HepG2 (cell line): ENCODE measurements around the gene CDH22. TPM values are rescaled to one million over a fixed set of nuclear protein-coding genes. Genes with fewer than 3 reads are reported as not detected.

Experiments
- ATAC-seq: fragments of 200-7000 bp; cut with Tn5 transposase; 3 replicates; pipeline ENCODE4 v1.9.1; 2020; ENCODE audit warnings: mild to moderate bottlenecking, moderate library complexity
- BruUV-seq: library from RNA; stranded (reverse); fragments of 400-500 nt; replicated peaks from 2 replicates; lab custom pipeline; 2021; lab: Mats Ljungman, UMichigan
- CTCF ChIA-PET: fragments of 300-600 bp; formaldehyde crosslinking; extraction: SDS; loops from one replicate; lab custom pipeline; 2021; ENCODE audit warnings: low total read pairs, inconsistent platforms, low intra/inter-chr PET ratio; lab: Yijun Ruan, JAX
- POLR2A ChIA-PET: fragments of 350-600 bp; sonication (Branson Sonifier 250); formaldehyde crosslinking; loops from one replicate; lab custom pipeline; 2020; ENCODE audit warnings: antibody characterized with exemption, inconsistent platforms; lab: Yijun Ruan, JAX
- DNase-seq: peaks from one replicate; pipeline ENCODE4 v3.0.0-alpha.2; 2015; ENCODE audit warnings: low spot score
- FAIRE-seq: peaks from 3 replicates; lab custom pipeline; 2011; peaks lifted over from hg19 to GRCh38; lab: Jason Lieb, UNC
- H2AFZ ChIP-seq: one replicate; pipeline ENCODE4 v1.6.1; 2011; ENCODE audit warnings: low read length, inconsistent platforms
- H3K27ac ChIP-seq: fragments of 300-600 bp; 3 replicates; pipeline ENCODE4 v1.8.0; 2011; ENCODE audit warnings: mixed run types, mild to moderate bottlenecking, mixed read lengths, low read length, inconsistent platforms; ENCODE audit not compliant: insufficient read depth; ENCODE audit errors: extremely low read length
- H3K27me3 ChIP-seq, 2 experiments: fragments of 200-600 bp in 1 of 2; 2 replicates in 1 of 2; 3 replicates in 1 of 2; pipeline versions ENCODE4 v1.6.0 to v1.8.0; 2011; ENCODE audit warnings: low read length in 2 of 2, mild to moderate bottlenecking in 2 of 2, moderate library complexity in 2 of 2, inconsistent platforms in 1 of 2; ENCODE audit not compliant: insufficient read depth in 2 of 2, control insufficient read depth in 1 of 2
- H3K36me3 ChIP-seq, 2 experiments: fragments of 200-600 bp in 1 of 2; replicated peaks in 1 of 2; 2 replicates in 1 of 2; 3 replicates in 1 of 2; pipeline versions ENCODE4 v1.5.1 to v1.8.0; 2011; ENCODE audit warnings: low read length in 2 of 2, inconsistent platforms in 1 of 2; ENCODE audit not compliant: insufficient read depth in 2 of 2, control insufficient read depth in 1 of 2
- H3K4me1 ChIP-seq: 2 replicates; pipeline ENCODE4 v1.5.1; 2012; ENCODE audit warnings: low read length, inconsistent platforms; ENCODE audit not compliant: insufficient read depth
- H3K4me2 ChIP-seq: 2 replicates; pipeline ENCODE4 v1.6.0; 2011; ENCODE audit warnings: low read depth, low read length, inconsistent platforms
- H3K4me3 ChIP-seq, 3 experiments: fragments of 200-600 bp in 1 of 3; sonication (generic), shearing (Covaris generic) in 1 of 3; replicated peaks in 1 of 3; 2 replicates each; pipeline ENCODE4 v1.5.1; 2011 to 2016; ENCODE audit warnings: low read length in 3 of 3, inconsistent platforms in 2 of 3, low read depth in 2 of 3, mild to moderate bottlenecking in 2 of 3, control low read depth in 1 of 3, mixed read lengths in 1 of 3; ENCODE audit not compliant: insufficient read depth in 1 of 3
- H3K79me2 ChIP-seq: one replicate; pipeline ENCODE4 v1.6.1; 2011; ENCODE audit warnings: low read length, inconsistent platforms; ENCODE audit not compliant: insufficient read depth
- H3K9ac ChIP-seq: 2 replicates; pipeline ENCODE4 v1.6.0; 2011; ENCODE audit warnings: mild to moderate bottlenecking, low read depth, low read length, inconsistent platforms; ENCODE audit not compliant: insufficient read depth
- H3K9me3 ChIP-seq: 2 replicates; pipeline ENCODE4 v1.5.1; 2012; ENCODE audit warnings: mild to moderate bottlenecking, low read length
- H4K20me1 ChIP-seq: 2 replicates; pipeline ENCODE4 v1.6.0; 2011; ENCODE audit warnings: inconsistent platforms, mild to moderate bottlenecking, low read length, moderate library complexity; ENCODE audit not compliant: insufficient read depth
- E2F1 ChIP-seq: sonication (generic); formaldehyde crosslinking; IDR thresholded peaks from 2 replicates; pipeline ENCODE4 v1.5.0; 2020; ENCODE audit warnings: missing genetic modification reagents
- FIP1L1 ChIP-seq: fragments of 200-400 bp; formaldehyde crosslinking; IDR thresholded peaks from 2 replicates; pipeline ENCODE4 v1.6.1; 2018; ENCODE audit warnings: low read depth, mild to moderate bottlenecking, low read length, moderate library complexity, borderline replicate concordance; ENCODE audit not compliant: insufficient read depth
- LRRFIP1 ChIP-seq: sonication (generic); formaldehyde crosslinking; conservative IDR thresholded peaks from 2 replicates; pipeline ENCODE4 v1.4.0; 2020; ENCODE audit warnings: missing genetic modification reagents
- MXD1 ChIP-seq: sonication (generic); formaldehyde crosslinking; IDR thresholded peaks from 2 replicates; pipeline ENCODE4 v1.4.0; 2020; ENCODE audit warnings: mild to moderate bottlenecking, missing genetic modification reagents
- POLR2G ChIP-seq: fragments of 200-400 bp; formaldehyde crosslinking; IDR thresholded peaks from 2 replicates; pipeline ENCODE4 v1.6.1; 2018; ENCODE audit warnings: mild to moderate bottlenecking, low read depth, low read length, moderate library complexity
- SMAD3 ChIP-seq: sonication (generic); formaldehyde crosslinking; IDR thresholded peaks from 2 replicates; pipeline ENCODE4 v1.4.0; 2020; ENCODE audit warnings: missing genetic modification reagents
- SMARCC2 ChIP-seq: fragments of 450-650 bp; IDR thresholded peaks from 2 replicates; pipeline ENCODE4 v1.6.1; 2017; ENCODE audit warnings: antibody characterized with exemption, mild to moderate bottlenecking
- TAF15 ChIP-seq: fragments of 200-400 bp; formaldehyde crosslinking; IDR thresholded peaks from one replicate; pipeline ENCODE4 v1.6.1; 2018; ENCODE audit warnings: mild to moderate bottlenecking, low read depth, low read length; ENCODE audit not compliant: poor library complexity, severe bottlenecking
- ZFP41 ChIP-seq: sonication (generic); formaldehyde crosslinking; IDR thresholded peaks from 2 replicates; pipeline ENCODE4 v1.4.0; 2020; ENCODE audit warnings: mild to moderate bottlenecking, missing genetic modification reagents, borderline replicate concordance
- ZMYM3 ChIP-seq: sonication (generic); formaldehyde crosslinking; IDR thresholded peaks from 2 replicates; pipeline ENCODE4 v1.5.1; 2020; ENCODE audit warnings: mild to moderate bottlenecking, missing genetic modification reagents
- ZNF768 ChIP-seq: sonication (generic); formaldehyde crosslinking; IDR thresholded peaks from 2 replicates; pipeline ENCODE4 v1.4.0; 2020; ENCODE audit warnings: missing genetic modification reagents
- ZNF770 ChIP-seq: sonication (generic); formaldehyde crosslinking; IDR thresholded peaks from 2 replicates; pipeline ENCODE4 v1.5.0; 2020; ENCODE audit warnings: mild to moderate bottlenecking, missing genetic modification reagents
- WGBS: methylation state at CpG from one replicate; pipeline ENCODE4 v1.1.6; 2017; ENCODE audit warnings: low lambda C conversion rate; 5-methylcytosine and 5-hydroxymethylcytosine counted together
- in situ Hi-C: cut with HindIII; loops from 2 replicates; pipeline ENCODE4 v1.10.0; 2017; ENCODE audit warnings: low pct_unique_long_range_greater_than_20kb; ENCODE audit not compliant: extremely low pct_ligation_motif_present
- intact Hi-C: fragments of 100-400 bp; cut with micrococcal nuclease; formaldehyde crosslinking; loops from one replicate; pipeline ENCODE4 v1.10.0; 2022; ENCODE audit not compliant: unreplicated experiment
- polyA plus RNA-seq, 8 experiments: library from polyadenylated mRNA; depleted of rRNA in 3 of 8; stranded (reverse) in 7 of 8; unstranded in 1 of 8; fragments of >200 nt; fragmentation: Illumina TruSeq in 4 of 8; extraction: Trizol in 4 of 8; gene quantifications; 2 replicates each; pipeline versions ENCODE4 v1.2.1 to v1.2.3, GENCODE V29; 2011 to 2016; ENCODE audit warnings: low read depth in 4 of 8, missing spikeins in 1 of 8, mixed read lengths in 1 of 8; ENCODE audit not compliant: insufficient read depth in 1 of 8
- total RNA-seq, 5 experiments: library from RNA; depleted of rRNA; stranded (reverse); fragments of >200 nt; fragmentation: Illumina TruSeq; extraction: Trizol; gene quantifications; 2 replicates each; pipeline ENCODE4 v1.2.3, GENCODE V29; 2016; ENCODE audit warnings: low read depth in 1 of 5

The CDH22 gene
- total and polyA plus RNA-seq, 2 of the 13 experiments (the other 11 are each of a cell fraction or from before 2014, with no cell fraction given), result not detected

DNA sequence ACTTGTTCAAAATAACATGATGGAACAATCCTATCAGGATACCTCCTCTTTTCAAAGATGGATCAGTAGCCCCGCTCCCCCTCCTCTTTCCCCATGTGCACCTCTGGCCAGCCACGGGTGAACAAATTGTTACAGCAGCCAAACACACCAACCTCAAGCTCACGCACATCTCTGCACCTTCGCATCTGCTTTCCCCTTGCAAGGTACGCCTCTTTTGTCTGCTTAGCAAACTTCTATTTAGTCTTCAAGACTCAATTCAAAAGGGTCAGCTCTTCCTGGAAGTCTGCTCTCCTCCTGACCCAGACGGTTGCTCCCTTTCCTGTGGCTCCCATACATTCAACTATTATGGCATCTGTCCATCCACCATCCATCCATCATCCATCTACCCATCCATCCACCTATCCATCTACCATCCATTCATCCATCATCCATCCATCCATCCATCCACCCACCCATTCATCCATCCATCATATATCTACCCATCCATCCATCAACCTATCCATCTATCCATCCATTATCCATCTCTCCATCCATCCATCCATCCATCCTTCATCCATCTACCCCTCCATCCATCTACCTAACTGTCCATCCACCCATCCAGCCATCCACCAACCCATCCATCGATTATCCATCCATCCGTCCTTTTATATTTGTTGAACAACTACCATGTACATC lies 36.3 kb upstream of the CDH22 start (continued):
- no peak for TF ChIP-seq TAF15
- no peak for TF ChIP-seq ZFP41 (CRISPR knock-in tag)

- no peak for FAIRE-seq
Observed at GRCh38 chr20:46343975-46344357, 35.7 kb upstream of the CDH22 start.

More at GRCh38 chr20:46343975-46344357, 35.7 kb upstream of the CDH22 start:
- BruUV-seq, result no TSS peak
- ATAC-seq (peak; percentile 13), DNase-seq (no peak)
- WGBS, result 79% methylated on average over 2 of the region's 2 CpGs
- no peak overlapping the region for H3K9ac ChIP-seq
- H3K79me2 ChIP-seq, result no peaks in the 10 kb centered on the region
- ChIA-PET CTCF (no interaction called here), POLR2A (interaction anchor here (3.3 kb wide), 1 partner anchor 20 kb away, joined by 13 read pairs; no protein-coding TSS in a partner anchor)
- H2AFZ ChIP-seq, result no peak overlapping the region
- H3K4me2 ChIP-seq, result no peak overlapping the region
- H3K4me3 ChIP-seq, result no peak overlapping the region
- peaks cover 16% of the 10 kb centered on the region for H3K4me1 ChIP-seq
- H3K27ac ChIP-seq, result no peak overlapping the region
- H3K9me3 ChIP-seq, result no peaks in the 10 kb centered on the region
- in situ Hi-C loops, result no loop called here
- intact Hi-C loops, result no loop called here
- H4K20me1 ChIP-seq, result no peaks in the 10 kb centered on the region
- H3K36me3 ChIP-seq, result no peaks in the 10 kb centered on the region
- peaks cover 9 to 32% of the 10 kb centered on the region in 2 experiments; a peak in 4 of 5 replicates for H3K27me3 ChIP-seq
- peak; percentile 12; the same call in 1 of the 2 replicates for TF ChIP-seq ZMYM3 (CRISPR knock-in tag)
- no peak for TF ChIP-seq SMARCC2
- TF ChIP-seq ZNF770 (CRISPR knock-in tag), result no peak
- peak; percentile 96 for TF ChIP-seq ZNF768 (CRISPR knock-in tag)
- no peak for TF ChIP-seq SMAD3
- TF ChIP-seq E2F1, result no peak
- no peak for TF ChIP-seq LRRFIP1 (CRISPR knock-in tag)
- no peak for TF ChIP-seq FIP1L1
- 0 out of 2 replicates have a peak, but pooled peaks have one; percentile 49 for TF ChIP-seq POLR2G
- TF ChIP-seq MXD1 (CRISPR knock-in tag), result 0 out of 2 replicates have a peak, but pooled peaks have one; percentile 0
